ENCODE measurements around the gene OR14K1. TPM values are rescaled to one million over a fixed set of nuclear protein-coding genes. Genes with fewer than 3 reads are reported as not detected.
"Not testable (repeated sequence)": the region's sequence is repeated elsewhere in the genome, so short reads cannot be mapped to it uniquely, and the experiment has no call there.

The OR14K1 gene
- total RNA-seq, 4 donors from 2014 or later = not detected

GRCh38 chr1:247749870-247750269, 11.5 kb downstream of the OR14K1 start:
- no peaks in the 10 kb centered on the region for H3K36me3 ChIP-seq
- H3K4me1 ChIP-seq = no peaks in the 10 kb centered on the region
- no peaks in the 10 kb centered on the region for H3K27me3 ChIP-seq
- TF ChIP-seq CTCF (IDR thresholded peaks at IDR 0.05) = no peak
- H3K4me3 ChIP-seq = no peak overlapping the region
- no peak overlapping the region for H3K27ac ChIP-seq
- 60% methylated on average over 1 of the region's 1 CpG; no CpG with 5 or more reads in 1 of the 2 donors for WGBS, 2 donors
- no peak for DNase-seq
- intact Hi-C loops (cut with DNase I) = no loop called here
- H3K9me3 ChIP-seq = peaks cover 0 to 16% (median 8%) of the 10 kb centered on the region in 3 donors

- peaks cover 0 to 16% (median 8%) of the 10 kb centered on the region in 3 donors for H3K9me3 ChIP-seq
- H3K4me1 ChIP-seq; intact Hi-C loops (cut with DNase I); H3K4me3 ChIP-seq; H3K27me3 ChIP-seq; H3K27ac ChIP-seq; DNase-seq; H3K36me3 ChIP-seq: not testable (repeated sequence)
- 65 to 68% methylated on average over 1 of the region's 1 CpG for WGBS, 2 donors
Measured at GRCh38 chr1:247754311-247754710, 15.9 kb downstream of the OR14K1 start.

- Histone ChIP-seq H3K4me1 (no peaks in the 10 kb centered on the region), H3K27me3 (no peaks in the 10 kb centered on the region), H3K9me3 (no peaks in the 10 kb centered on the region), H3K36me3 (no peaks in the 10 kb centered on the region), H3K4me3 (no peak within 1 kb of the TSS), H3K27ac (no peak within 1 kb of the TSS)
- no peak for DNase-seq
- 91 to 92% methylated on average over 3 of the region's 3 CpGs for WGBS, 2 donors
- intact Hi-C loops (cut with DNase I) = no loop called here
- TF ChIP-seq POLR2A (IDR thresholded peaks at IDR 0.05) (no peak), CTCF (IDR thresholded peaks at IDR 0.05) (no peak)
Measured at GRCh38 chr1:247760456-247760855, 22.0 kb downstream of the OR14K1 start, which contains the start of gene OR1C1. Gene OR1C1 (minus strand): TSS chr1:247760556. CDS start chr1:247758406, 2,150 bp downstream.

- Histone ChIP-seq H3K36me3 (no peaks in the 10 kb centered on the region), H3K27ac (no peak overlapping the region), H3K4me3 (no peak overlapping the region), H3K4me1 (no peaks in the 10 kb centered on the region), H3K9me3 (no peaks in the 10 kb centered on the region), H3K27me3 (no peaks in the 10 kb centered on the region)
- intact Hi-C loops (cut with DNase I) = no loop called here
- no peak for DNase-seq
- TF ChIP-seq CTCF (IDR thresholded peaks at IDR 0.05) = no peak
- no peak for TF ChIP-seq POLR2A (IDR thresholded peaks at IDR 0.05)
Measured at GRCh38 chr1:247769603-247770002, 31.2 kb downstream of the OR14K1 start.

Other genes starting within 250 kb of the OR14K1 start
- not detected for gene OR2C3, start 202.2 kb upstream of the OR14K1 start, total RNA-seq
- gene GCSAML, start 189.5 kb upstream of the OR14K1 start, total RNA-seq = 1 to 10 TPM in 1 of 4 donors, under 1 TPM in 1, not detected in 2; 0.88 to 1.7 TPM
- not detected for gene OR2G2, start 150.3 kb upstream of the OR14K1 start, total RNA-seq
- gene OR2G3, start 133.0 kb upstream of the OR14K1 start, total RNA-seq = not detected
- gene OR13G1, start 58.9 kb upstream of the OR14K1 start, total RNA-seq = not detected
- gene OR6F1, start 22.0 kb upstream of the OR14K1 start, total RNA-seq = not detected
- gene OR14A2, start 9.5 kb downstream of the OR14K1 start, total RNA-seq = not detected
- not detected for gene OR1C1, start 21.9 kb downstream of the OR14K1 start, total RNA-seq
- gene OR14A16, start 85.5 kb downstream of the OR14K1 start, total RNA-seq = not detected
- gene OR11L1, start 103.3 kb downstream of the OR14K1 start, total RNA-seq = not detected
- gene TRIM58, start 118.6 kb downstream of the OR14K1 start, total RNA-seq = 1 to 10 TPM in 1 of 4 donors, under 1 TPM in 2, not detected in 1; 0.19 to 6.5 (median 0.26) TPM
- 1 to 10 TPM in 2 of 4 donors, not detected in 2; 1.5 to 1.8 TPM for gene OR2W3, start 157.0 kb downstream of the OR14K1 start, total RNA-seq
- gene OR2T8, start 181.6 kb downstream of the OR14K1 start, total RNA-seq = under 1 TPM in 1 of 4 donors, not detected in 3; 0.23 TPM
- not detected for gene OR2AJ1, start 186.3 kb downstream of the OR14K1 start, total RNA-seq
- gene OR2L8, start 210.2 kb downstream of the OR14K1 start, total RNA-seq = not detected
- gene OR2AK2, start 226.6 kb downstream of the OR14K1 start, total RNA-seq = not detected